CD8-positive, alpha-beta memory T cell (primary cell): ENCODE data around the gene DDAH2. TPM values are rescaled to one million over a fixed set of nuclear protein-coding genes. Genes with fewer than 3 reads are reported as not detected.

Experiments
- CTCF ChIA-PET: fragments of 350-600 bp; sonication (Branson Sonifier 250); formaldehyde crosslinking; loops from one replicate; lab custom pipeline; 2021; ENCODE audit warnings: antibody characterized with exemption; lab: Charles Lee
- POLR2A ChIA-PET: fragments of 350-600 bp; sonication (Branson Sonifier 250); formaldehyde crosslinking; loops from one replicate; lab custom pipeline; 2021; ENCODE audit warnings: antibody characterized with exemption; lab: Charles Lee
- DNase-seq, 5 donors: peaks; one replicate each; pipeline versions ENCODE4 v3.0.0 to v3.0.0-alpha.2; 2020 to 2022; ENCODE audit warnings: mixed read lengths in 1 of 5
- H3K27ac ChIP-seq: one replicate; pipeline ENCODE4 v1.7.0; 2013; ENCODE audit warnings: low read depth, mild to moderate bottlenecking, low read length, moderate library complexity
- H3K27me3 ChIP-seq: 2 replicates; pipeline ENCODE4 v1.7.0; 2013; ENCODE audit warnings: low read length, mild to moderate bottlenecking; ENCODE audit not compliant: insufficient read depth, poor library complexity, severe bottlenecking
- H3K36me3 ChIP-seq: 2 replicates; pipeline ENCODE4 v1.7.0; 2013; ENCODE audit warnings: mild to moderate bottlenecking, low read length, moderate library complexity; ENCODE audit not compliant: insufficient read depth
- H3K4me1 ChIP-seq: 2 replicates; pipeline ENCODE4 v1.7.0; 2013; ENCODE audit warnings: mild to moderate bottlenecking, low read length, moderate library complexity; ENCODE audit not compliant: insufficient read depth
- H3K4me3 ChIP-seq: 2 replicates; pipeline ENCODE4 v1.7.0; 2013; ENCODE audit warnings: mild to moderate bottlenecking, low read length
- H3K9me3 ChIP-seq: 2 replicates; pipeline ENCODE4 v1.7.0; 2013; ENCODE audit warnings: mild to moderate bottlenecking, low read length
- H3K27ac Mint-ChIP-seq, 8 donors: one replicate each; pipeline ENCODE4 v1.8.0; 2020 to 2021; ENCODE audit warnings: mixed read lengths in 8 of 8, mild to moderate bottlenecking in 6 of 8, inconsistent platforms in 3 of 8, moderate library complexity in 3 of 8
- H3K27me3 Mint-ChIP-seq, 2 donors: one replicate each; pipeline ENCODE4 v1.8.0; 2020 to 2021; ENCODE audit warnings: mixed read lengths in 2 of 2, mild to moderate bottlenecking in 1 of 2, moderate library complexity in 1 of 2
- H3K36me3 Mint-ChIP-seq, 3 donors: one replicate each; pipeline ENCODE4 v1.8.0; 2020 to 2021; ENCODE audit warnings: mixed read lengths in 3 of 3, inconsistent platforms in 1 of 3, mild to moderate bottlenecking in 1 of 3
- H3K4me1 Mint-ChIP-seq, 3 donors: one replicate each; pipeline ENCODE4 v1.8.0; 2020 to 2021; ENCODE audit warnings: mixed read lengths in 3 of 3, inconsistent platforms in 1 of 3, mild to moderate bottlenecking in 1 of 3
- H3K4me3 Mint-ChIP-seq, 7 donors: one replicate each; pipeline ENCODE4 v1.8.0; 2020 to 2021; ENCODE audit warnings: mixed read lengths in 7 of 7, mild to moderate bottlenecking in 6 of 7, moderate library complexity in 4 of 7, inconsistent platforms in 2 of 7
- H3K9me3 Mint-ChIP-seq, 5 donors: one replicate each; pipeline ENCODE4 v1.8.0; 2020 to 2022; ENCODE audit warnings: mixed read lengths in 5 of 5, mild to moderate bottlenecking in 3 of 5, moderate library complexity in 2 of 5, inconsistent platforms in 1 of 5
- polyA plus RNA-seq: library from polyadenylated mRNA; unstranded; fragments of 300-500 nt; fragmentation: Illumina TruSeq; gene quantifications from one replicate; pipeline ENCODE4 v1.2.3, GENCODE V29; 2021
- total RNA-seq, 2 experiments: library from RNA; stranded (reverse); gene quantifications; one replicate each; pipeline ENCODE4 v1.2.3, GENCODE V29; 2021

The DDAH2 gene
- total and polyA plus RNA-seq, 3 experiments from 2014 or later = 4.1 to 26.3 (median 4.9) TPM

DNA sequence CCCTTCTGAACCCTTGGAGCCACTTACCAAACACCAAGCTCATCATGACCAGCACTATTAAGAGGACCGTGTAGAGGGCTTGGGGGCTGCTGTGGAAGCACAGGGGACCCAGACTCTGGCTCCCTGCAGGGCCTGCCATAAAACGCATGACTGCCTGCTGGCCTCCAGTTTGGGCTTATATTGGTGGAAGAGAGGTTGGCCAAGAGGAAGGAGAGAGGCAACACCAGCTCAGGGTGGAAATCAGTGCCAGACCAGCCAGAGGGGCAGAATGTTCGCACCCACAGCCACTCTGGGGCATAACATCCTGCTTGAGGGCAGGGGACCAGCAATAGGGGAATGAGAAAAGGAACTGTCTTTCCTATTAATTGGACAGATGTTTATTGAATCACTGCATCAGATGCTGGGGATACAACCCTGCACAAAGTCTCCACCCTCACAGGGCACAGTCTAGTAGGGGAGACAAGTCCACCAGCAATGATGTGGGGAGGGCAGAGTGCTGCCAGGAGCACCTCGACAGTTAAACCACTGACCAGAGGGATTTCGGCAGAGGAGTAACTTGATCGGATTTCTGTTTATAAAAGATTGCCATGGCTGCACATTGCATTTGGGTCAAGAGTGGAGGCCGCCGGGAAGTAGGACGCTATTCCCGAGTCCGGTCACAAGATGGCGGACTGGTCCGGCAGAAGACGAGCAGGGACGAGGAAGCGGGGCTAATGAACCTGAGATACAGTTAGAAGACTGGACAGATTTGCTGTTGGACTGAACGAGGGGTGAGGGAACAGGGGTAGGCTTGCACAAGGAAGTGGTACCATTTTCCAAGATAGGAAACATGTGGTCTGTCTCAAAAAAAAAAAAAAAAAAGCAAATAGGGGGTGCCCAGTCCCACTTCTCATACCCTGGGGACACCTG, 48.6 kb downstream of the DDAH2 start, which contains the start of gene LY6G5C:
Gene LY6G5C (minus strand): TSS at position 842 of the 909 bp plus-strand sequence. CDS start 694 bp downstream, at position 148.
- Mint-ChIP-seq H3K27me3 (no peaks in the 10 kb centered on the region), H3K9me3 (no peaks in the 10 kb centered on the region), H3K27ac (peak within 1 kb of the TSS; percentile 32 to 93 (median 88)), H3K4me1 (peaks cover 16 to 21% (median 16%) of the 10 kb centered on the region in 3 donors), H3K36me3 (peaks cover 0 to 6% (median 4%) of the 10 kb centered on the region in 3 donors), H3K4me3 (peak within 1 kb of the TSS; percentile 80 to 97 (median 87))
- H3K36me3 ChIP-seq = no peaks in the 10 kb centered on the region
- H3K27ac ChIP-seq = peak within 1 kb of the TSS; percentile 28
- peaks cover 10% of the 10 kb centered on the region for H3K4me1 ChIP-seq
- peak within 1 kb of the TSS; percentile 66 for H3K4me3 ChIP-seq
- H3K9me3 ChIP-seq = no peaks in the 10 kb centered on the region
- no peaks in the 10 kb centered on the region for H3K27me3 ChIP-seq
- CTCF ChIA-PET = interaction anchor here (0.7 to 1.9 kb wide), 8 partner anchors 19 to 367 kb away, joined by 3 to 12 read pairs (median 4); partner anchors contain the start of gene ABHD16A
- POLR2A ChIA-PET = interaction anchor here (0.8 to 1.2 kb wide), 2 partner anchors 149 to 151 kb away, joined by 3 read pairs; no protein-coding TSS in a partner anchor
- DNase-seq = peak; percentile 33 to 72 (median 45)

DNA sequence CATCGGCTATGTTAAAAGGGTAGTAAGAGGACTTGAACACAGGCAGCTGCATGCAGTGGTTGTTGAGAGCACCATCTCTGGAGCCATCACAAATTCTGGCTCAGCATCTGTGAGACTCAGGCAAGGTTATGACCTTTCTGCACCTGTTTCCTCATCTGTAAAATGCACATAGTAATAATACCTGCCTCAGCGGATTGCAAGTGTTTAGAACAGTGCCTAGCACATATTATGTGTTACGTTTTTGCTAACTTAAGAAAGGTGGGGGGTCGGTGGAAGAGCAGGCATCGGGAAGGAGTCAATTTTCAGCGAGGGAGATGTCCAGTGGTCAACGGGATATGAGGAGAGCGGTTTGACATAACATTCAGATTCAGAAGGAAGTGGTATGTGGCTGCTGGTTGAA, 51.1 kb downstream of the DDAH2 start:
- Mint-ChIP-seq H3K36me3 (peaks cover 0 to 8% (median 6%) of the 10 kb centered on the region in 3 donors), H3K27me3 (no peaks in the 10 kb centered on the region), H3K4me1 (peaks cover 16 to 21% (median 16%) of the 10 kb centered on the region in 3 donors), H3K27ac (peak overlapping the region in 2 of 8 donors; percentile 28 to 69), H3K4me3 (peak overlapping the region in 1 of 7 donors; percentile 70), H3K9me3 (no peaks in the 10 kb centered on the region)
- H3K36me3 ChIP-seq = no peaks in the 10 kb centered on the region
- H3K4me3 ChIP-seq = no peak overlapping the region
- H3K27ac ChIP-seq = no peak overlapping the region
- H3K9me3 ChIP-seq = no peaks in the 10 kb centered on the region
- no peak for DNase-seq
- ChIA-PET CTCF (interaction anchor here (2.0 kb wide), 1 partner anchor 152 kb away, joined by 6 read pairs; no protein-coding TSS in a partner anchor), POLR2A (interaction anchor here (0.7 kb wide), 1 partner anchor 447 kb away, joined by 4 read pairs; no protein-coding TSS in a partner anchor)
- peaks cover 10% of the 10 kb centered on the region for H3K4me1 ChIP-seq
- no peaks in the 10 kb centered on the region for H3K27me3 ChIP-seq

Other genes starting within 250 kb of the DDAH2 start
Only the 30 nearest of the 42 such genes appear.
- gene LTA, start 157.0 kb downstream of the DDAH2 start, total RNA-seq = 100 to 1,000 TPM; 839 to 854 TPM
- gene LTA, start 157.0 kb downstream of the DDAH2 start, polyA plus RNA-seq = 23.3 TPM
- 100 to 1,000 TPM; 207 to 215 TPM for gene TNF, start 153.7 kb downstream of the DDAH2 start, total RNA-seq
- gene TNF, start 153.7 kb downstream of the DDAH2 start, polyA plus RNA-seq = 7.9 TPM
- 100 to 1,000 TPM; 196 to 206 TPM for gene LTB, start 146.9 kb downstream of the DDAH2 start, total RNA-seq
- 1,182 TPM for gene LTB, start 146.9 kb downstream of the DDAH2 start, polyA plus RNA-seq
- 10 to 100 TPM; 22.0 to 22.4 TPM for gene LST1, start 143.0 kb downstream of the DDAH2 start, total RNA-seq
- 49.6 TPM for gene LST1, start 143.0 kb downstream of the DDAH2 start, polyA plus RNA-seq
- 10 to 100 TPM; 22.4 to 26.3 TPM for gene NCR3, start 136.3 kb downstream of the DDAH2 start, total RNA-seq
- gene NCR3, start 136.3 kb downstream of the DDAH2 start, polyA plus RNA-seq = 328 TPM
- 10 to 100 TPM; 35.6 TPM for gene AIF1, start 114.1 kb downstream of the DDAH2 start, total RNA-seq
- 33.2 TPM for gene AIF1, start 114.1 kb downstream of the DDAH2 start, polyA plus RNA-seq
- gene PRRC2A, start 108.6 kb downstream of the DDAH2 start, total RNA-seq = 100 to 1,000 TPM; 251 to 263 TPM
- 9.3 TPM for gene PRRC2A, start 108.6 kb downstream of the DDAH2 start, polyA plus RNA-seq
- gene BAG6, start 76.6 kb downstream of the DDAH2 start, total RNA-seq = 100 to 1,000 TPM; 258 to 261 TPM
- gene BAG6, start 76.6 kb downstream of the DDAH2 start, polyA plus RNA-seq = 23.1 TPM
- gene APOM, start 73.4 kb downstream of the DDAH2 start, total RNA-seq = 1 to 10 TPM; 2.4 to 3.3 TPM
- gene APOM, start 73.4 kb downstream of the DDAH2 start, polyA plus RNA-seq = 4.3 TPM
- gene C6orf47, start 68.5 kb downstream of the DDAH2 start, total RNA-seq = 10 to 100 TPM; 19.5 to 20.0 TPM
- 37.0 TPM for gene C6orf47, start 68.5 kb downstream of the DDAH2 start, polyA plus RNA-seq
- gene GPANK1, start 64.3 kb downstream of the DDAH2 start, total RNA-seq = 10 to 100 TPM; 46.2 to 46.4 TPM
- 19.6 TPM for gene GPANK1, start 64.3 kb downstream of the DDAH2 start, polyA plus RNA-seq
- gene CSNK2B, start 63.2 kb downstream of the DDAH2 start, total RNA-seq = 100 to 1,000 TPM; 323 to 334 TPM
- gene CSNK2B, start 63.2 kb downstream of the DDAH2 start, polyA plus RNA-seq = 265 TPM
- gene LY6G5B, start 59.3 kb downstream of the DDAH2 start, total RNA-seq = 10 to 100 TPM; 19.1 to 21.2 TPM
- gene LY6G5B, start 59.3 kb downstream of the DDAH2 start, polyA plus RNA-seq = 0.64 TPM
- gene LY6G5C, start 48.2 kb downstream of the DDAH2 start, total RNA-seq = 1 to 10 TPM; 3.5 to 4.5 TPM
- gene LY6G5C, start 48.2 kb downstream of the DDAH2 start, polyA plus RNA-seq = 10.3 TPM
- 10 to 100 TPM; 37.0 to 41.0 TPM for gene ABHD16A, start 26.0 kb downstream of the DDAH2 start, total RNA-seq
- 45.5 TPM for gene ABHD16A, start 26.0 kb downstream of the DDAH2 start, polyA plus RNA-seq
- not detected for gene LY6G6F, start 22.4 kb downstream of the DDAH2 start, total RNA-seq
- not detected for gene LY6G6F, start 22.4 kb downstream of the DDAH2 start, polyA plus RNA-seq
- gene LY6G6D, start 14.0 kb downstream of the DDAH2 start, total RNA-seq = not detected
- gene LY6G6D, start 14.0 kb downstream of the DDAH2 start, polyA plus RNA-seq = not detected
- not detected for gene LY6G6C, start 7.6 kb downstream of the DDAH2 start, total RNA-seq
- not detected for gene LY6G6C, start 7.6 kb downstream of the DDAH2 start, polyA plus RNA-seq
- not detected for gene MPIG6B, start 5.9 kb downstream of the DDAH2 start, total RNA-seq
- gene MPIG6B, start 5.9 kb downstream of the DDAH2 start, polyA plus RNA-seq = 0.08 TPM
- 100 to 1,000 TPM; 377 TPM for gene CLIC1, start 7.2 kb upstream of the DDAH2 start, total RNA-seq
- 657 TPM for gene CLIC1, start 7.2 kb upstream of the DDAH2 start, polyA plus RNA-seq
- 10 to 100 TPM; 36.4 to 39.8 TPM for gene MSH5, start 10.7 kb upstream of the DDAH2 start, total RNA-seq
- gene MSH5, start 10.7 kb upstream of the DDAH2 start, polyA plus RNA-seq = 2.0 TPM
- 1 to 10 TPM; 6.1 to 7.0 TPM for gene SAPCD1, start 33.4 kb upstream of the DDAH2 start, total RNA-seq
- not detected for gene SAPCD1, start 33.4 kb upstream of the DDAH2 start, polyA plus RNA-seq
- gene VWA7, start 48.0 kb upstream of the DDAH2 start, total RNA-seq = 1 to 10 TPM; 1.4 to 1.7 TPM
- gene VWA7, start 48.0 kb upstream of the DDAH2 start, polyA plus RNA-seq = 2.5 TPM
- gene VARS1, start 66.5 kb upstream of the DDAH2 start, total RNA-seq = 100 to 1,000 TPM; 179 to 180 TPM
- 47.5 TPM for gene VARS1, start 66.5 kb upstream of the DDAH2 start, polyA plus RNA-seq
- gene LSM2, start 77.7 kb upstream of the DDAH2 start, total RNA-seq = 100 to 1,000 TPM; 160 to 172 TPM
- gene LSM2, start 77.7 kb upstream of the DDAH2 start, polyA plus RNA-seq = 80.8 TPM
- gene HSPA1L, start 86.0 kb upstream of the DDAH2 start, total RNA-seq = 1 to 10 TPM; 3.5 to 3.8 TPM
- 3.0 TPM for gene HSPA1L, start 86.0 kb upstream of the DDAH2 start, polyA plus RNA-seq
- gene HSPA1A, start 86.2 kb upstream of the DDAH2 start, total RNA-seq = 10 to 100 TPM; 64.8 to 70.1 TPM
- 34.1 TPM for gene HSPA1A, start 86.2 kb upstream of the DDAH2 start, polyA plus RNA-seq
- 10 to 100 TPM; 80.9 to 81.4 TPM for gene HSPA1B, start 98.4 kb upstream of the DDAH2 start, total RNA-seq
- gene HSPA1B, start 98.4 kb upstream of the DDAH2 start, polyA plus RNA-seq = 5.0 TPM
- gene NEU1, start 133.5 kb upstream of the DDAH2 start, total RNA-seq = 10 to 100 TPM; 19.0 to 19.4 TPM
- 25.0 TPM for gene NEU1, start 133.5 kb upstream of the DDAH2 start, polyA plus RNA-seq
- gene SLC44A4, start 149.7 kb upstream of the DDAH2 start, total RNA-seq = not detected
- gene SLC44A4, start 149.7 kb upstream of the DDAH2 start, polyA plus RNA-seq = not detected